HG02981 (cell line): ENCODE measurements around the gene NDUFB8.

Source experiments
- ATAC-seq: cut with Tn5 transposase; IDR thresholded peaks from one replicate; pipeline ENCODE4 v1.9.1; 2021; ENCODE audit warnings: mild to moderate bottlenecking, moderate library complexity; ENCODE audit not compliant: unreplicated experiment

The NDUFB8 gene

DNA sequence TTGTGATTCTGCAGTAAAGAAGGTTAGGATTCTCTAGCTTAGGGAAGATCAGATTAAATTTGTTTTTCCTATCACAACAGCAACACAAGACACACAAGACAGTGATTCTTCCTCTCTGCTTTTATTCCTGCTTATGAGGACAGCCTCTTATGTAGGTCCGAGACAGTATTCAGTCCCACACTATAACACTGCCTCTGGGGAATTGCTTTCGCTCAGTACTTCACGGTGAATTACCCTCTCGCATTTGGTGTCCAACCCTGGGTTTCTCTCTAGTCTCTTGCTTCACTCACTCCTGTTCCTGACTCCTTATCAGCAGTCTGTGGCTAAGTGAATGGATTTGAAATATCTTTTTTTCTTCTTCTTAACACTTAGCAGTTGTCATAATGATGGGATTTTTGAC lies 7.8 kb upstream of the NDUFB8 start:
- ATAC-seq: no peak

DNA sequence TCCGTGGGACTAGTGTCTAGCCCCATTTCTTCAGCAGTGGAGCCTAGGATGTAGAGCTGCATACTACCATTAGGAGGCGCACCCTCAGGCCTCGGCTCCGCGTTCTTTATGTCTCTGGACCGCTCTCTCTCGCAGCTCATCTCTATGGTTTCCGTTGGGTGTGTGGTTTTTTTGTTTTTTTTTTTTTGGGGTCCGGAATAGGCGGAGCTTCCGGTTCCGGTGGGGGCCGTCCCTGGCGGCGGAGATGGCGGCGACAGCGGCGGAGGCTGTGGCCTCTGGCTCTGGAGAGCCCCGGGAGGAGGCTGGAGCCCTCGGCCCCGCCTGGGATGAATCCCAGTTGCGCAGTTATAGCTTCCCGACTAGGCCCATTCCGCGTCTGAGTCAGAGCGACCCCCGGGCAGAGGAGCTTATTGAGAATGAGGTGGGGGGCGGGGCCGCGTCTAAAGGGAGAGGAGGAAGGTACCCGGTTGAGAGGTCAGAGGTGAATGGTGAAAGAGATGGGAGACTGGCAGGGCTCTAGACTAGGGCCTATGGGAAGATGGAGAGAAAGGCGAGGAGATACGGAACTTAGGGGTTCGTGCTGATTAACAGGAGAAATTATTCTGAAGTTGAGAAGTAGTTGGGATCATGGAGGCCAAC lies 6.2 kb upstream of the NDUFB8 start, which contains the start of gene HIF1AN:
Gene HIF1AN (plus strand): TSS at position 229 of the 639 bp plus-strand sequence. CDS start 16 bp downstream, at position 245.
- peak; percentile 97 for ATAC-seq

DNA sequence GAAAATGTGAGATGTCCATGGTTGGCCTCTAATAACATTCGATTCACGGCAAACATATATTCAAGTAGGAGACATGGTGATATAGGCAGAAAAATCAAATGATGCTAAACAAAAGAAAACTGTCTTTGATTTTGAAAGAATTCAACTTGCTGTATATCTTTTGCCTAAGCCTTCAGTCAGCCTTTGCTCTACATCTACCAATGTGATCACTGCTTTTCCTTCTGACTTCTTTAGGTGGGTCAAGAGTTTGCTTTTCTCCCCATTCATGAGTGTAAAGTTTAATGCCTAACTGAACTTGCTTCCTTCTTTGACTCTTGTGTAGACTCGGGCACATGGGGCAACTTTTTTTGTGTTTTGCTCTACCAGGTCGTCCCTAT lies 5.7 kb upstream of the NDUFB8 start:
- peak; percentile 13 for ATAC-seq

DNA sequence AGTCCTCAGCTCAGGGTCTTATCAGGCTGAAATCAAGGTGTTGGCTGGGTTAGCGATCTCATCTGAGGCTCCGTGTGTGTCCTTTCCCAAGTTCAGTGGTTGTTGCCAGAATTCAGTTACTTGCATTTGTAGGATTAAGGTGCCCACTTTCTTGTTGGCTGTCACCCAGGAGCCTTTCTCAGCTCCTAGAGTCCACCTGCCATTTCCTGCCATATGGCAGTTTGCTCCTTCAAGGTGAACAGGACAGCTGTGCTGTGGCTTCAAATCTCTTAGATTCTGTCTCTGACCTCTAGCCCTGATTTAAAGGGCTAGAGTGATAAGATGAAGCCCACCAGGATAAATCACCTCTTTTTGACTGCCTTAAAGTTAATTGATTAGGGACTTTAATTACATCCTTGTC lies 5.1 kb upstream of the NDUFB8 start:
- ATAC-seq: no peak

DNA sequence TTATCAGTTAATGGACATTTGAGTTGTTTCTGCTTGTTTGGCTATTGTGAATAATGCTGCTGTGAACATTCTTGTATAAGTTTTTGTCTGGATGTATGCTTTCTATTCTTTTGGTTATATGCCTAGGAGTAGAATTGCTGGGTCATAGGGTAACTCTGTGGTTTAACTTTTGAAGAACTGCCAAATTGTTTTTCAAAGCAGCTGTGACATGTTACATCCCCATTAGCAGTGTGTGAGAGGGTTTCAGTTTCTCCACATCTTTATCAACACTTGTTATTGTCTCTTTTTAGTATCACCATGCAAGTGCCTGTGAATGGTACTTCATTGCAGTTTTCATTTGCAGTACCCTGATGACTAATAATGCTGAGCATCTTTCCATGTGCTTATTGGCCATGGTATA lies 2.1 kb upstream of the NDUFB8 start:
- ATAC-seq: no peak

DNA sequence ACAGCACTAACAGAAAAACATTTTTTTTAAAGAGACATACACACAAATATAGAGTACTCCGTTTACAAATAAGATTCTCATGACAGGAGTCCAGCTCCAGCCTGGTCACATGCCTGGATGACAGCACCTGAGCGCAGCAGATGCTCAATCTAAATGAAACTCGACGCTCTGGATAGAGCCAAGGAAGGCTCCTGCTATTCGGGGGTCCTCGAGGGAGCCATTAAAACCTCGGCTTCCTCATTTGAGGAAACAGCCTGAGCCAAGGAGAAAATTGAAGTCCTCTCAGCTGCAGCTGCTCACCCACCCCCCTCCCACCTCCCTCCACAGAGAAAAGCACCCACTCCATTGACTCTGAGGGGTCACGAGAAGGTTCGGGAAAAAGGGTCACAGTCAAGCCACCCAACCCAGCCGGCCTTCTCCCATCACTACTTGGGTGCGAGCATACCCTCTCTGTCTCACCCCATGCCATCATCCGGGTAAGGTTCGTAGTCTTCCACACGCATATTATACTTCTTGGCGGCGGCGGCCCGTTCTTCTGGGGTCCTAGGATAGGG lies 673 bp downstream of the NDUFB8 start:
- no peak for ATAC-seq

DNA sequence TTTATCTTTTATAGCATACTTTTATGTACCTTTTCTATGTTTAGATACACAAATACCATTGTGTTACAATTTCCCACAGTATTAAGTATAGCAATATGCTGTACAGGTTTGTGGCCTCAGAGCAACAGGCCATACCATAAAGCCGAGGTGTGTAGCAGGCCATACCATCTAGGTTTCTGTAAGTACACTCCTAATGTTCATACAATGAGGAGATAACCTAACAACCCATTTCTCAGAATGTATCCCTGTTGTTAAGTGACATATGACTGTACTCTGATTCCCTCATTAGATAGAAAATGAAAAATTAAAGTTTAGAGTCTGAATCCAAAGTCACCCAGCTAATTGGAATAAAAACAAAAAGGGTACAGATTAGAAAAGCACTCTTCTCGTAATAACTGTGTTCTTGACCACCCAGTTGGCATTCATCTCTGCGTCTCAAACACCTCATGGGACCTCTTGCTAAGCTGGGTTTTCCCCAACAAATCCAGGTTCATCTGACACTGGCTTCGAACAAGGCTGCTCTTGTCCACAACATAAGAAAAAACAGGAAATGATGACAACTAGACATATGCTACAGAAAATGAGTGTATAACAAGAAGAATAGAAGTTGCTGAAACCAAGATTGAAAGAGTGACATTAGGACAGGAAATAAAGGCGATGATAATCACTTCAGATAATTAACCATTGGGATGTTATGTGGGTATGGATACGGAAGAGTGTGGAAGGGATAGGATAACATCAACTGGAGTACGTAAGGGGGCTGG lies 1.4 kb downstream of the NDUFB8 start:
- no peak for ATAC-seq

DNA sequence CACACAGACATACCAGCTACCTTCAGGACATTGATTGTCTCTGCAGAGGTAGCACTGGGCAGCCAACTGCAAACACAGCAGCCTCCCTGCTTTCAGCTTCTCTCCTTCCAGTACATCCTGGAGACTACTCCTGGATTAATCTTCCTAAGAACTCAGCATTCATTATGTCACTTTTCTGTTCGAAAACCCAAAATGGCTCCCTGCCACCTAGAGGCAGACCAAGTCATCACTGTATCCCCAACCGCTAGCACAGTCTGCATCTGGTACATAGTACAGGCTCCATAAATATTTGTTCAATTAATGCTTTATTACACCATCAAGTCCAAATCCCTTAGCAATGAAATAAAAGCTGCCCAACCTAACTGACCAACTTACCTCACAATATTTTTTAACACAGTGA lies 5.0 kb downstream of the NDUFB8 start:
- ATAC-seq: no peak

DNA sequence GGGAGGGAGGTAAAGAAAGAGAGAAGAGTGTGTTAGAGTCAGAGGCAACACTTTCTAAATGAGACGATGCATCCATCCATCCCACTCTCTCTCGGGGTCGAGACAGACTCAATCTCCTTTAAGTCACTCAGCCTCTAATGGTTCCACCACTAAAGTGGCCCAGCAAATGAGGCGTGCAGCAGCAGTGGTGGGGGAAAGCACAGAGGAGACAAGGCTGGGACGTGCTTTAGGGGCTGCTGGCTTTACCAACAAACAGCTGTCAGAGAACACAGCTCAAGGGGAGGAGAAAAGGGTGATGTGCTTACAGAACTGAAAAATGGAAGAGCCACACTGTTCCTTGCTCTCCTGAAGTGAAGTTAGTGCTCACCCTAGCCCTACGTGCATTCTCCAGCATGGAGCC lies 5.5 kb downstream of the NDUFB8 start:
- ATAC-seq: no peak

DNA sequence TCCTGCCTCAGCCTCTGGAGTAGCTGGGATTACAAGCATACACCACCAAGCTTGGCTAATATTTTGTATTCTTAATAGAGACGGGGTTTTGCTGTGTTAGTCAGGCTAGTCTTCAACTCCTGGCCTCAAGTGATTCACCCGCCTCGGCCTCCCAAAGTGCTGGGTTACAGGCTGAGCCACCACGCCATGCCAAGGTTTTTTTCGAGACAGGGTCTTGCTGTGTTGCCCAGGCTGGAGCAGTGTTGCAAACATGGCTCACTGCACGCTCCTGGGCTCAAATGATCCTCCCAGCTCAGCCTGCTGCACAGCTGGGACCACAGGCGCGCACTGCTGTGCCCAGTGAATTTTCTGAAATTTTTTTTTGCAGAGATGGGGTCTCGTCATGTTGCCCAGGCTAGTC lies 6.7 kb downstream of the NDUFB8 start:
- ATAC-seq: no peak

DNA sequence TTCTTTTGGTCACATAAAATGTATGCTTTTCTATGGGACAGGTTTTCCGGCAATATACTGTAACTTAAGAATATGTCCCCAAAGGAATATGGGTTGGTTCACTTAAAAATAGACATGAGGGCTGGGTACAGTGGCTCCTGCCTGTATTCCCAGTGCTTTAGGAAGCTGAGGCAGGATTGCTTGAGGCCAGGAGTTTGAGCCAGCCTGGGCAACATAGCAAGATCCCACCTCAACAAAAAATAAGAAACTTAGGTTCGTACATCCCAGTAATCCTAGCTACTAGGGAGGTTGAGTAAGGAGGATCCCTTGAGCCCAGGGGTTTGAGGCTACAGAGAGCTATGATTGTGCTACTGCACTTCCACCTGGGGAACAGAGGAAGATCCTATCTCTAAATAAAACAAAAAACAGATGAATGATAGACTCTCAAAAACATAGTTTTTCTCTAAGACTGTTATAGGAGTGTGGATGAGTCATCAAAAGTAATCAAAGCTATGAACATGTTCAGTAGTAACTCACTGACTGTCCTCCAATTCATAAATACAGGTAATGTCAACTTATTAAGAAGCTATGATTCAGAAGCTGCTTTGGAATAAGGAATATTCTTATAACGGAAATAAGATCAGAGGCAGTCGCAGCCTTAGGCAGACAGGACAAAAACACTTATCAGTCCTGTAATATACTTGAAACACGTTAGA lies 7.4 kb downstream of the NDUFB8 start:
- ATAC-seq: no peak

DNA sequence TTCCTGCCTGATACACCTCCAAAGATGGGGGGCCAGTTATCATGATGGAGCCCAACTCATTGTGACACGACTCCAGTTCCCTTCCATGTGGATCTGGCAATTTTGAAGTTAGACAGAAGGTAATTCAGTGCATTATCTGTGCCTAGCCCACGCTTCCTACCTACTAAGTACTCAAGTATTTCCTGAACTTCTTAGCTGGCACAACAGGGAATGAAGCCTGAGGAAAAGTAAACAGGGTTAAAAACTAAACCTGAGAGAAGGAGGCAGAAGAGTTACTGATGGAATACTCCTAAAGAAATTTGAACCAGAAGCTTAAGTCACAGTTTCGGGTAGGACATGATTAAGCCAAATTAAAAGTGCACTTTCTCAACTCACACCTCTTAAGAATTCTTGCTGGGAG lies 8.9 kb downstream of the NDUFB8 start:
- ATAC-seq: no peak

DNA sequence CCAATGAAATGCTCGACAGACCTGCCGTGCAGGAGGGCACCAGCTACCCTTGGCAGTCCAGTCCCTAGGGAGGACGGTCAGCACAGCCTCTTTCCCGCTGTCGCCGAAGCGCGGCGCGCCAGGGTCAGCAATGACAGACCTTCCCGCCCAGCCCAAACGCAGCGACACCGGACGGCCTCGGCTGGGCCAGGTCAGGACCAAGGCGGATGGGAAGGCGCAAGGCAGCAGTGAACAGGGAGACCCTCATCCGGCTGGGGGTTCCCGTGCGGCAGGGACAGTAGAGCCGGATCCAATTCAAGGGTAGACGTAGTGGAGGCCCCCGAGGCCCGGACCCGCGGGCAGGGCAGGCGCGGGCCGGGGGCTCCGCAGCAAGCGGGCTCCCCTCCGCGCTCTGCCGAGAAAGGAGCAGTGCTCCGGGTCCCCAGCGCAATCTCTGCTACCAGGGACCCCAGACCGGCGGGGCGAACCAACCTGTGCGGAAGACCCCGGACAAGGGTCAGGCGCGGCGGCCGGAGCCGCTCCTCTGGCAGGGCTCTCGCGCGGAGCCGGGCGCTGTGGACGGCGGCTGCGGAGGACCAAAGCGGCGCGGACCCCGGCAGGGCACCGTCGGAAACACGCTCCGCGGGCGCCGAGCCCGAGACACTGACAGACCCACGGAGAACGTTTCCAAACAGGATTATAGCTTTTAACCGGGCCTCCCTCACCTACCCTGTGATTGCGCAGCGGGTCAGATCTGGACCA lies 10.2 kb downstream of the NDUFB8 start, which contains the start of gene SEC31B:
Gene SEC31B (minus strand): TSS at position 551 of the 741 bp plus-strand sequence. CDS start 2,909 bp downstream, outside the sequence.
- no peak for ATAC-seq

DNA sequence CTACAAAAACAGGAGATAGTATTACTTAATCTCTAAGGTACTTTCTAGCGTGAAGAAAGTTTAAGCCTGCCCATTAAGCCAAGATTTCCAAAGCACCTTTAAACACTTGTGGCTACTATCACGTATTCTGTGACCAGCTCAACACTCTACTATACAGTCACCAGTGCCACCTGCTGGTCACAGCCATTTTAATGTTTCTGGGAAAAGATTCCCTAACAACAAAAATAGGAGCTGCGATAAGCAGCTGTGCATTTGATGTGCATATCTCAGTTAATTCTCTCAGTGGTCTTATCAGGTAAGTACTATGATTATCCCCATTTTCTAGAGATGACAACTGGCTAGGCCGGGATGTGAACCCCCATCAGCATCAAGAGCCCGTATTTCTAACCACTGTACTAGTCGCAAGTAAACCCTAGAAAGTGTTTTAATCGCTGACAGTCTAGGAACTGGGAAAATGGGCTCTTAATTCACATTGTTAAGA lies 10.9 kb downstream of the NDUFB8 start:
- ATAC-seq: no peak

DNA sequence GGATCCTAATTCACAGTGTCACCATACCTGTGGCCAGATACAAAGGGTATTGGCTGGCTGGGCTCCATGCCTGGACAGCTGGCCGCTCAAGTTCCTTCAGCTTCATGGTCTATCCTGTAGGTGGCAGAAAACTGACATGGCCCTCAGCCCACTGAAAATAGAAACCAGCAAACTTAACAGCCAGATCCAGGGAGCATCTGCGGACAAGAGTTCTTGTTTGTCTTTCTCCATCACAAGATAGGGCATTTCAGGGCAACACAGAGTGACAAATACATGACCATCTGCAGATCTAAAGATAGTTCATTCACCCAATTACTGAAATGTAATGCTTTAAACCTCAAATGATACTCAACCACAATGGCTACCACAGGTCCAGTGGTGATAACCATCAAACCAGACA lies 12.8 kb downstream of the NDUFB8 start:
- no peak for ATAC-seq

DNA sequence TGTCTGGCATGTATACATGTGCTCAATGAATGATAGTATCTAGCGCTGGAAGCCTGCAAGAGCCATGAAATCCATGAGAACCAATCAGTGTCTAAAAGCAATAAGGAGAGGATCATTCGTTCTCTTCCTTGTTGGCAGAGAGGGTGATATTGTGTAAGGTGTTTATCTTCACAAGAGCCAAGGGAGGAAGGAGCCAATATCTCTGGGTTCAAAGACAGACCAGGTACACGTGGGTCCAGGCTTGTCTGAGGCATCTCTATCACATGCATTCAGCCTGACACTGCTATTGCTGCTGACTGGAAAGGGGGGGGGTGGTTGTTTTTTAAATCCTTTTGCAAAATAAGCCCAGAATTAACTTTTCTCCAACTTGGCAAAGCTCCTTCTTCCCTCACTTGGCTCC lies 14.1 kb downstream of the NDUFB8 start:
- no peak for ATAC-seq

DNA sequence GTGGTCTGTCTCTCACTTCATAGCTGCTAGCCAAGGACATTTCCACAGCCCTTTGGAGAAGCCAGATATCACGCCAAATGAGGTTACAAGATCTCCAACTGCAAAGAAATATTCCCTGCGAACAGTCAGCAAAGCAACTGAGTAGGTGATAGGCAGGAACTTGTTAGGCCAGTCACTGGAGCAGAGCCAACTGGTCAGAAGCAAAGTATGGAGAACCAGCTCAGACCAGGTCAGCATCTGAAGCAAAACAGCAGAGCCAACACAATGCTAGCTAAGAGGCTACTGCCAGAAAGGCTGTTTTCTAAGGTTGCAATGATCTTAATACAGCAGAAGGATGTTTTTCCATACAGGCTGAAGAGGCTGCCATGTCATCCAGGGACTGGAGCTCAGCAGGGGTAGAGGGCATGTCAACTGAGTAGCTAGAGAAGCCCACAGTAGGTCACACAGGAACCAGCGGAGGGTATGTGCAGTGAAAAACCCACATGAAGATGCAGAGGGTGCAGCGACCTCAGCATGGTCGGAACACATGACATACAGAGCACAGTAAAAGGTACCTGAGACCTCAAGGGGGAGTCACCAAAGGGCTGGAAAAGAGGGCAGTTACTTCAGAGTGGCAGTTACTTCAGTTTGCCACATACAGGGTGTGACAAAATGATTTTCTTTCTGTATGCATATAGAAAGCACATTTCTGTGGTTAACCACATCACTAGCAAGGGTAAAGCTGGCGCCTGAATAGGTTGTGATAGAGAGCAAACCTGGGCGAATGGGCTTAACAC lies 18.9 kb downstream of the NDUFB8 start:
- no peak for ATAC-seq

DNA sequence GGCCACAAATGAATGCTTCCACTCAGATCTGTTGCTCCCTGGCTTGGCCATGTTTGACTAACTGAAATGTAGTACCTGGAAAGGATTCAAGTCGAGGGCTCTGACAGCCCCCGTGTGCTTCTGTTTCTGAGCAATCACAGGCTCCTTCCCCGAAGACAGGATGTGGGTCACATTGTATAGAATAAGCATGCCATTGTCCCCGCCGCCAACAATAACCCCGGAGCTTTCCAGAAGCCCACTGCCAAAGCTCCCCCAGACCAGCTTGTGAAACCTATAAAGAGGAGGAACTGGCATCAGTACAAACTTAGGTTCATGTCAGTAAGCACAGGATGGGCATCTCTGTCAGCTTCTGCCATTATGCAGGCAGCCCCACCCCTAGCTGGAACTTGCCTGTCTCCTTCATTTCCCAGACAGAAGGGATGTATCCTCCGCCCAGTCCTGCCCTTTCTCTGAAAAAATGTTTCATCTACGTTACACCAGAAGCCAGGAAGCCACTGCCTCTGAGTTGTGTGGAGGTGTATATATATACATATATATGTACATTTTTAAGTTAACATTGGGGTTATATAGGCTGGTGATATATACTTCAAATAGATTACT lies 20.3 kb downstream of the NDUFB8 start:
- ATAC-seq: no peak

DNA sequence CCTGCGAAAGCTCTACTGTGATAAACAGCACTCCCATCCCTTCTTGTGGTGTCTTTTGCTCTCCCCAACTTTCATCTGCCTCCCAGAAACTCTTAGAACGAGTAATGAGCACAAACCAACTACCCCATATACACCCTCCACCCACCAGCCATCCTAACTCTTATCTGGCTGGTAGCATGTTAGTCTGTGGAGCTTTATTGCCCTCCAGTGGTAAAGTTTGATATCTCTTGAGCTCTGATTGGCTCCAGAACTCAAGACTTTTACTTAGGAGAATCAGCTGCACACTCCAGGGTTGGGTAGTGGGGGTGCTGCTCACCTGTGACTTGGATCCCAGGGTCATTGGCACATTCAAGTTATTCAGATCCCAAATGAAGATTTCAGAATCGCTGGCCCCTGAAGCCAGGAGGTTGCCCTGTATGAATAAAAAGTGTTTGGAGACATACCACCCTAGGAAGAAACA lies 20.9 kb downstream of the NDUFB8 start:
- ATAC-seq: no peak
